AG09319 (cell line): ENCODE data around the gene MT3.
"Not testable (repeated sequence)": the region's sequence is repeated elsewhere in the genome, so short reads cannot be mapped to it uniquely, and the experiment has no call there.

Experiments used
- DNase-seq: peaks from one replicate; pipeline ENCODE4 v3.0.0-alpha.2; 2010; ENCODE audit warnings: low read depth; ENCODE audit errors: extremely low read depth
- CTCF ChIP-seq: IDR thresholded peaks from 2 replicates; pipeline ENCODE4 v1.5.1; 2011; ENCODE audit warnings: low read depth, mild to moderate bottlenecking, inconsistent platforms, low read length, moderate library complexity

The MT3 gene

GRCh38 chr16:56617212-56618085 lies 28.1 kb downstream of the MT3 start:
- no peak for DNase-seq
- TF ChIP-seq CTCF, result no peak

GRCh38 chr16:56618138-56618537 lies 28.8 kb downstream of the MT3 start:
- no peak for TF ChIP-seq CTCF
- no peak for DNase-seq

- no peak for DNase-seq
These were observed 31.1 kb downstream of the MT3 start for GRCh38 chr16:56620339-56620897.

GRCh38 chr16:56621665-56622445 lies 32.5 kb downstream of the MT3 start:
- not testable (repeated sequence) for DNase-seq

More at GRCh38 chr16:56620339-56620897, 31.1 kb downstream of the MT3 start:
- TF ChIP-seq CTCF, result no peak

- not testable (repeated sequence) for DNase-seq
These were observed 33.9 kb downstream of the MT3 start for GRCh38 chr16:56623184-56623583.

- TF ChIP-seq CTCF, result no peak
- no peak for DNase-seq
These were observed 34.3 kb downstream of the MT3 start for GRCh38 chr16:56623637-56624036.

GRCh38 chr16:56625140-56625942 lies 36.0 kb downstream of the MT3 start, which contains the start of gene MT1E:
Gene MT1E, plus strand, starts transcription at chr16:56625781. Its CDS starts 71 bp downstream, at chr16:56625852.
- no peak for TF ChIP-seq CTCF
- DNase-seq, result no peak
